HG03196 (cell line): Measurements from ENCODE around the gene GTF2H1.
"Not testable (repeated sequence)": the region's sequence is repeated elsewhere in the genome, so short reads cannot be mapped to it uniquely, and the experiment has no call there.

Experiments
- ATAC-seq: cut with Tn5 transposase; IDR thresholded peaks from one replicate; pipeline ENCODE4 v1.9.1; 2021; ENCODE audit not compliant: unreplicated experiment

The GTF2H1 gene

DNA sequence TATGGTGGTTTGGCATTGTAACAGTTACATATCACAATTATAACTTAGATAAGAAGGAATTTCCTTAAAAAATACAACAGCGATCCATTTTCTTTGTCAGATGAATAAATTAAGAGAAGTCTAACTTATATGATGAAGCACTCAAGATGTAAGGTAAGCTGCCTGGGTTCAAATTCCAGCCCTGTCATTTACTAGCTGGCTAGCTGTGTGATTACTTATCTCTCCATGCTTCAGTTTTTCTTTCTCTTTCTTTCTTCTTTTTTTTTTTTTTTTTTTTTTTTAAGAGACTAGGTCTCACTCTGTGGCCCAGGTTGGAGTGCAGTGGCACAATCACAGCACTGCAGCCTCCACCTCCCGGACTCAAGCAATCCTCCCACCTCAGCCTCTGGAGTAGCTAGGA lies 49.8 kb downstream of the GTF2H1 start:
- ATAC-seq = no peak

DNA sequence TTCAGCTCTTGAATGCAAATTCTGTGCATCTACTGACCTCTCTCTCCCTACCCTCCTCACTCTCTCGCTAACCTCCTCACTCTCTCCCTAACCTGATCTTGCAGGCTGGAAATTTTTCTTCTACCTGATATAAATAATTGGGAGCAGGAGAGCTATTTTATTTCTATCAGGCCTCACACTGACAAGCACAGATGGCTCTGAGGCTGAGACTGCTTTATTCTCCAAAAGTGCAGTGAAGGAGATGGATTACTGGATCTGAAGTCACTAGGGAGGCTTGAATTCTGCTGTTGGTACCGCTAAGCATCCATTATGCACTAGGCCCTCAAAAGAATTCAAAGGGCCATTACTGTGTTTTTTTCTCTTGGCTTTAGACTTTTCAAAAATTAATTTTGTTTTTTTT lies 52.6 kb downstream of the GTF2H1 start:
- ATAC-seq = no peak

DNA sequence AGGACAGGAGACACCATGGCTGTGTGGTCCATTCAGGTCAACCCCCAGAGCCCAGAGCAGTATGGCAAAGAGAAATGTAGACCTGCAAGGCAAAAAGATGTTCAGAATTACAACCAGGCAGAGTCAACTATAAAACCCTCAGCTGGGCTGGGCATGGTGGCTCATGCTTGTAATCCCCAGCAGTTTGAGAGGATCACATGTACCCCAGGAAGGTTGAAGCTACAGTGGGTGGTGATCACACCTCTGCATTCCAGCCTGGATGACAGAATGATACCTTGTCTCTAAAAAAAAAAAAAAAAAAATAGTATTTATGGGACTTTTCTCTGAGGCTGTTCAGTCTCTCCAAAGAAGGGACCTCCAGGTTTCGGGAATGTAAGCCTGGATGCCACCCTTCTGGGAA lies 53.6 kb downstream of the GTF2H1 start:
- no peak for ATAC-seq

DNA sequence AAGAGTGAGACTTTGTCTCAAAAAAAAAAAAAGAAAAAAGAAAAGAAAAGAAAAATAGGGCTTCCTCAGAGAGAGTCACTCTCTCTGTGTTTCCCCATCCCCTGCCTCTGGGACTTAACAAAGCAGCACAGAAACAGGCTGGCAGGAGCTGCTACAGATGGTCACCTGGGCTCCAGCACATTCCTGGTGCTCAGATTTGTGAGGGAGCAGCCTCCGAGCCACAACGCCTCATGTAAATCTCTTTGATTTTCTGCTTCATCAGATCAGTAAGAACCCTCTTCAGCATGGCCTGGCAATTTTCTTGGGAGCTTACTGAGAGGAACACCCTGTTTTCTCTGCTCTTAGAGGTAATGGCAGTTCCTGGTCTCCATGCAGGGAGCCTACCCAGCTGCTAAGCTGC lies 56.8 kb downstream of the GTF2H1 start:
- no peak for ATAC-seq

DNA sequence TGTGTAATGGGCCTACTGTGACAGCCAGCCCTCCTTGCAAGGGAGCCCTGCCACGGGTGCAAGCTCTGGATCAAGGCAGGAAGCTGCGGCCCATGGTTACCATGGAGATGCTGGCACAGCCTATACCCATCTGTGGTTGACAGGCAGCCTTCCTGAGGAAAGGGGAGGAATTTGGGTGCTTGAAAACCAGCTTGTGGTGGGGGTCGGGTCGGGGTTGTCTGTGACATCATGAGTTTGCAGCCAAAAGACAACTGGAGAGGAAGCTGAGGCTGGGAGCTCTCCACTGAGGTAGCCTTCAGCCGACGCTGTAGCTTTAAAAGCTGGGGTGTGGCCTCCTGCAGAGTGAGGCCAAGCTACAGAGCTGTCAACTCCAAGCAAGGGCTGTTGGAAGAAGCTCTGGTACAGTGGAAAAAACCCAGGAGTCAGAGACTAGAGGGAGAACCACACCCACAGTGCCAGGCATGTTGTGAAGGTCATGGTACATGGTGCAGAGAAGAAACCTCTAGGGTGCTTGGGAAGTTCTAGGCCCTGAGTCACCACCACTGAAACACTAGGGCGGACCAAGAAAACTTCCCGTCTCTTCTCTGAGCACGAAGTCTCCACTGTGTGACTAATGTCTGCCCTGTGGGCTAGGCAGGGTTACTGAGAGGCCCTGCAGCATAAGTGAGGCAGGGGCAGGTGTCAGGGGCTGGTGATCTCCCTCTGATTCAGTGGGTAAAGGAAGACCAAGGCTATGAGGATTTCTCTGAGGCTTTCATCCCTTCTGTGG lies 61.2 kb downstream of the GTF2H1 start:
- peak; percentile 82 for ATAC-seq

DNA sequence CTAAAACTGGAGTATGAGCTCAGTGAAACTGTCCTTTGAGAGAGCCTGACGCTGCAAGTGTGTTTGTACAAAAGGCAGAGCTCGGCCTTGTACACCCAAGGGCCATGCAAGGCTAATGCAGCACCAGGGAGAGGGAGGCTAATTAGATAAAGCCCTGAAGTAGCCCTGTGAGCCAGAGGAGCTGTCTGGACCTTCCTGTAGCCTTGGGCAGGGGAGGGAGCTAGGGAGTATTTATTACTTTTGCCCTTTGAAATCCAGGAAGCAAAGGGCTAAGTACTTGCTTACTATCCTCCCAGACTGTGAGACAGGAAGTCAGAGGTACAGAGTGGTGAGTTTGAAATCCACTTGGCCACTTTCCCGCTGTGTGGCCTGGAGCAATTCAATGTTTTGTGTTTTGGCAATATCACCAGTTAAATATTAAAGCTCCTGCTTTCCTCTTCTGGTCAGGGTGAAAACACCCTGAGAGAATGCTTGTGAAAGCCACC lies 61.8 kb downstream of the GTF2H1 start:
- peak; percentile 41 for ATAC-seq

DNA sequence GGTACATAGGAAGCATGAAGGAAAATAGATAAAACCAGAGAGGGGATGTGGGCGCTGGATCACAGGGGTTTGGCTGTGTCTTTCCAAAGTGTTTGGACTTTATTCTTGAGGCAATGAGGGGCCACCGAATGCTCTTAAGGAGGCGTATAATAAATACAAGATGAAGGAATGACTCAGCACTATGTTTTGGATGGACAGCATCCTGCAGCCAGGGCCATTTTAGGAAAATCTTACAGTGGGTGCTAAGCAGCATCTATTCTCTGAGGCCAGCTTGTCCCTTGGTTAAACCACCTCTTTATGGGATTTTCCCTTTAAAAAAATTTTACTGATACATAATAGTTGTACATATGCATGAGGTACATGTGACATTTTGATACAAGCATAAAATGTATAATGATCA lies 67.7 kb downstream of the GTF2H1 start:
- no peak for ATAC-seq

DNA sequence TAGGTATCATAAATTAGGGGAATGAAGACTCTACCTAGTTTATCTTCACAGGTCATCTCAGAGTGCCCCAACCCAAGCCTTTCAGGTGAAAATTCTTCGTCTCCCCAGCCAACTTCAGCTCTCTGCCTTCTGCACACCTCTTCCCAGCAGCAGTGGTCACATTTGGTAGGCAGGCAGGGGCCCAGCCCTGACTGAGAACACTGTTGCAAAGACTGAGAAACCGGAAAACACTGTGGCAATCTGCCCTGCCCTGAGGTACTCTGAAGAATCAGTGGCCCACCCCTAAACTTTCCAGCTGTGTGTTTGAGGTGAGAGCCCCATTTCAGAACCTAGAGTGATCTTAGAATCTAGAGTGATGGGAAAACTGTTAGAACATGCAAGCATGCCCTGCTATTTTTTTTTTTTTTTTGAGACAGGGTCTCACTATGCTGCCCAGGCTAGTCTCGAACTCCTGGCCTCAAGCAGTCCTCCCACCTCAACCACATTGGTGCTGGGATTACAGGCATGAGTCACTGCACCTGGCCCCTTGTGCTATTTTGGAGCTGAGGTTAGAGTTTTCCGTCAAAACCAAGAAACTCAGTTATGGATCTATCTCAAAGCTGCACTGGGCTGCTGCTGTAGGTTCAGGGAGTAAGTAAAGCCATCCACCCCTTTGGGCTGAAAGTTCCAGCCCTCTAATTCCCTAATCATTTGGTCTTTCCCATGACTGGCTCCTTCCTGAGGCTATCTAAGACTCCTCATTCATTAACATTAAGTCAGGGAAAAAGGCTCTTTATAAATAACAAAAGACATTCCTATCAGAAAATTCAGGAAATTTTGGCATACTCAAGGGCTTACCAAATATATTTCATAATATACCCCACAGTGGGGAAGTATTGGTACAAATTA lies 70.3 kb downstream of the GTF2H1 start:
- no peak for ATAC-seq

DNA sequence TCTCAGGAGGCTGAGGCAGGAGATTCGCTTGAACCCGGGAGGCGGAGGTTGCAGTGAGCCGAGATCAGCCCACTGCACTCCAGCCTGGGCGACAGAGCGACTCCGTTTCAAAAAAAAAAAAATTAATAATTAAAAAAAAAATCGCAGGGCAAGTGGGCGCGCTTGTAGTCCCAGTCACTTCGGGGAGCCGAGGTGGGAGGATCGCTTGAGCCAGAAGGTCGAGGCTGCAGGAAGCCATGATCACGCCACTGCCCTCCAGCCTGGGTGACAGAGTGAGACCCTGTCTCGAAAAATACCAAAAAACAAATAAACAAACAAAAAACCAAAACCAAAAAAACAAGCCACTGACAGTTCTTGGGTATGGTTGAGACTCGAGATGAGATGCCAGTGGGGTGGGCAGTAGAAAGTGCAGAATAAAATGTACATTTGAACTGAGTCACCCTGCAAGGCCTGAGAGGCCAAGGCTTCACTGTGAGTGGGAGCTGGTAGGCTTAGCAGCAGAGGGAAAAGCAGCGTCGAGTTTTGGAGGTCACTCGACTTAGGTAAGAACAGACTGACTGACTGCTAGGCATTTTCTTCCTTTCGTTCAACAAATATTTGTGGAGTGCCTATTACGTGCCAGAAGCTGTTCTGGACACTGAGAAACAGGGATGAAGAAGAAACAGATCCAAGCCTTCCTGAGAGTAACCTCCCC lies 71.4 kb downstream of the GTF2H1 start:
- no peak for ATAC-seq

DNA sequence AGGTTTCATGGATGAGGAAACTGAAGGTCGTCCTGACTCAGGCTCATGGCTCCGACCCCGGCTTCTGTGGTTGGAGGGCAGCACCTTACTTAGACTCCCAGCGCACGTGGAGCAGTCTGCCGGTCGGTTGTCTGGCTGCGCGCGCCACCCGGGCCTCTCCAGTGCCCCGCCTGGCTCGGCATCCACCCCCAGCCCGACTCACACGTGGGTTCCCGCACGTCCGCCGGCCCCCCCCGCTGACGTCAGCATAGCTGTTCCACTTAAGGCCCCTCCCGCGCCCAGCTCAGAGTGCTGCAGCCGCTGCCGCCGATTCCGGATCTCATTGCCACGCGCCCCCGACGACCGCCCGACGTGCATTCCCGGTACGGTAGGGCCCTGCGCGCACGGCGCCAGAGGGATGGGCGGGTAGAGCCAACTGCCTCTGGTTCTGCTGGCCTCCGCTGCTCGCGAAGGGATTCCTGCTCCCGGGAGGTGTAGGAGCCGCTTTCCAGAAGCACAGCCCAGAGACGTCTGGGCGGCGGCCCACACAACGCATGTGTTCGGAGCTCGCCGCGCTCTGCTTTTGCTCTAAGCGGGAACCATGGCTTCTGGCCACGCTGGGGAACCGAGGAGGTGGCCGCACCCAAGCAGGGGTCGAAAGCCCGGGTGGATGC lies 72.0 kb downstream of the GTF2H1 start, which contains the start of gene LDHA:
Gene LDHA, plus strand, starts transcription at position 289 of the 653 bp plus-strand sequence. CDS start 2,280 bp downstream, outside the sequence.
- peak; percentile 70 for ATAC-seq

DNA sequence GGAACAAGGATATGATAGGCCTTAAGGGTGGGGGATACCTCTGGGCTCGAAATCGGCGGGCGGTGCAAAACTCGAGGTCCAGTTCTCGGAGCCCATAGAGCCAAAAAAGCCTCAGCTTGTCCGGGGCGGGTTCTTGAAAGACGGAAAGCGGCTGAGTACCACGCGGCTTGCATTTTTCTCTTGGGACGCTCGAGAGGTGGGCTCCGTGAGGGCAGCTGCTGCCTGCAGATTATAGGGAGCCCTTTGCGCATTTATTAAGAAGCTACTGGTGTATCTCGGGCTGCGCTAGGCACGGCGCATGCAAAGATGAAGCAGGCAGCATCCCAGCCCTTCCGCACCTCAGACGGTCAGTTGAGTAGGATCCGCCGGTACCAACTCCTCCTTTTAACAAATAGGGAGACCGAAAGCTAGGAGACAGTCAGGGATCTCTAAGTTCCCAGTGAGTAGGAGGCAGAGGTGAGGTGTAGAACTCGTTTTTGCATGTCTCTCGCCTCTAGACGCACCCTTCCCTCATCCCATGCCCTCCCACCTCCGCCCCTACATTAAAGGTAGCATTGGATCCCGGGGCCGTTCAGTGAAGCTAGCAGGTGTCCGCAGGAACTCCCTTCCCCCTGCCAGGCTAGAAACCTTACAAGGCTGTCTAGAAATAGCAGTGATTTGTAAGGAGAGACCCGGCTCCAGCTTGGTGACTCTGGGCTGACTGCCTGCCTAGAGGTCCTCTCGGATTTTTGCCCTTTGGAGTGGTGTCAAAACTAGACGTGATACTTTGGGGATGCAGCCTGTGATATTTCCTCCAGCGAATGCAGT lies 72.8 kb downstream of the GTF2H1 start:
- ATAC-seq = no peak

DNA sequence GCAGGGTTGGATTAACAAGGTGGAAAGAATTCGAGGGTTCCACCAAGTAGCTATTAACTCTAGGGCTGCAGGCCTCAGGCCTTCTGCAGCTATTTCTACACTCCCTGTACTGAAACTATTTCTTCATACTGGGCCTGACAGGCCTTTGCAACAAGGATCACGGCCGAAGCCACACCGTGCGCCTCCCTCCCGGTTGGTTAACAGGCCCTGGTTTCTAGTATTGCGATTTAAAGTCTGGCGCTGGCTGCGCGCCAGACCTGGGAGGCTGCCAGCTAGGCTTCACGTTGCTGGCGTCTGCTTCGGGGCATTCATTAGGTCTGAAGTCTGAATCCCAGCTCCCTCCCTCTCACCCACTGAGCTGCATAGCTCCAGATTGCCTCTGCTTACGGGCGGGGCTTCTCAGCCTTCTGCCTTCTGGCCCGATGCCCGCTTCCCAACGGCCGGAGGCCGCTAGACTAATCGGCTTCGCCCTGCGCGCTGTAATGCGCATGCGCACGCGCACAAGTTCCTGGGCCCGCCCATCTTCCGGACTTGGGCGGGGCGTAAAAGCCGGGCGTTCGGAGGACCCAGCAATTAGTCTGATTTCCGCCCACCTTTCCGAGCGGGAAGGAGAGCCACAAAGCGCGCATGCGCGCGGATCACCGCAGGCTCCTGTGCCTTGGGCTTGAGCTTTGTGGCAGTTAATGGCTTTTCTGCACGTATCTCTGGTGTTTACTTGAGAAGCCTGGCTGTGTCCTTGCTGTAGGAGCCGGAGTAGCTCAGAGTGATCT lies 73.6 kb downstream of the GTF2H1 start:
- ATAC-seq = peak; percentile 60

DNA sequence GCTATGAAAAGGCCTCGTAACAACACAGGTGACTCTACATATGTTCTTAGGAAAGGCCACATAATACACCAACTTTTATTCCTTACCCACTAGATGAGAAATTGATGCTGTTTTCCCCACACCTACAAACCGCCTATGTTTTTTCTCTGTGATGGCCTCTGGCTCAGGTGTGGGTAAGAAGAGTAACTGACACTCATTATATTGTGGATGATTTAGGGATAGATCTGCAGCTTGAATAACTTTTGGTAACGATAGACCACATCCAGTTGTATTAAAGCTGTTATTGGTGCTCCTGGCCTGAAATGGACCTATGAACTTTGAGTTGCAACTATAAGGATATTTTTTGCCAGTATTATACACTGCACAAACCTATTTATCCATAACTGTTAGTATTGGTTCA lies 75.6 kb downstream of the GTF2H1 start:
- ATAC-seq = no peak

DNA sequence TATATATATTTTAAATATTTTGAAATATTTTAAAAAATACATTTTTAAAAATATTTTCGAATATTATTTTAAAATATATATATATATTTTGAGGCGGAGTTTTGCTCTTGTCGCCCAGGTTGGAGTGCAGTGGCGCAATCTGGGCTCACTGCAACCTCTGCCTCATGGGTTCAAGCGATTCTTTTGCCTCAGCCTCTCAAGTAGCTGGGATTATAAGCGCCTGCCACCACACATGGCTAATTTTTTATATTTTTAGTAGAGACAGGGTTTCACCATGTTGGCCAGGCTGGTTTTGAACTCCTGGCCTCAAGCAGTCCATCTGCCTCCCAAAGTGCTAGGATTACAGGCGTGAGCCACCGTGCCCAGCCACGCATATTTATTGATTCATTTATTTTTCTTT lies 78.7 kb downstream of the GTF2H1 start:
- not testable (repeated sequence) for ATAC-seq

DNA sequence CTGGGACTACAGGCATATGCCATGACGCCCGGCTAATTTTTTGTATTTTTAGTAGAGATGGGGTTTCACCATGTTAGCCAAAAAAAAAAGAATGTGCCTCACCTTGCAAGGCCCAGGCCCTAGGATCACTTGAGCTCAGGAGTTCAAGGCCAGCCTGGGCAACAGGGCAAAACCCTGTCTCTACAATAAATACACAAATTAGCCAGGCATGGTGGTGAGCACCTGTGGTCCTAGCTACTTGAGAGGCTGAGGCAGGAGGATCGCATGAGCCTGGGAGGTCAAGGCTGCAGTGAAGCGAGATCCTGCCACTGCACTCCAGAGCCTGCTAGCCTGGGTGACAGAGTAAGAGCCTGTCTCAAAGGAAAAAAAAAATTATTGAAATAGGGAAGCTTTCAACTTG lies 81.7 kb downstream of the GTF2H1 start:
- ATAC-seq = no peak

DNA sequence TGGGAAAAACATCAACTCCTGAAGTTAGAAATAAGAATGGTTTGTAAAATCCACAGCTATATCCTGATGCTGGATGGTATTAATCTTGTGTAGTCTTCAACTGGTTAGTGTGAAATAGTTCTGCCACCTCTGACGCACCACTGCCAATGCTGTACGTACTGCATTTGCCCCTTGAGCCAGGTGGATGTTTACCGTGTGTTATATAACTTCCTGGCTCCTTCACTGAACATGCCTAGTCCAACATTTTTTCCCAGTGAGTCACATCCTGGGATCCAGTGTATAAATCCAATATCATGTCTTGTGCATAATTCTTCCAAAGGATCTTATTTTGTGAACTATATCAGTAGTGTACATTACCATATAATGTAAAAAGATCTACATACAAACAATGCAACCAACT lies 85.0 kb downstream of the GTF2H1 start:
- not testable (repeated sequence) for ATAC-seq

DNA sequence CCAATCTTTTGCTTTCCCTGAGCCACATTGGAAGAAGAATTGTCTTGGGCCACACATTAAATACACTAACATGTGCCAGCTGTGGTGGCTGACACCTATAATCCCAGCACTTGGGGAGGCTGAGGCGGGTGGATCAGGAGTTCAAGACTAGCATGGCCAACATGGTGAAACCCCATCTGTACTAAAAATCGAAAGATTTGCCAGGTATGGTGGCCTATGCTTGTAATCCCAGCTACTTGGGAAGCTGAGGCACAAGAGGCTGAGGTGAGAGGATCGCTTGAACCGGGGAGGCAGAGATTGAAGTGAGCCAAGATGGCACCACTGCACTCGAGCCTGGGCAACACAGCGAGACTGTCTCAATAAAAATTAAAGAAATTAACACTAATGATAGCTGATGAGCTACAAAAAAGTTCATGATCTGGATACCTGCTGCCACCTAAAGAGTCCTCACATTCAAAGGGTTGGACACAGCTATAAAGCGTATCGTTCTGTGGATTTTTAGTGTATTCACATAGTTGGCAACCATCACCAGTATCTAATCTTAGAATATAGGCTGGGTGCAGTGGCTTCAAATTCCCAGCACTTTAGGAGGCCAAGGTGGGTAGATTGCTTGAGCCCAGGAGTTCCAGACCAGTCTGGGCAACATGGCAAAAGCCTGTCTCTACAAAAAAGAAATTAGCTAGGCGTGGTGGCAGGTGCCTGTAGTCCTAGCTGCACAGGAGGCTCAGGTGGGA lies 86.4 kb downstream of the GTF2H1 start:
- no peak for ATAC-seq

DNA sequence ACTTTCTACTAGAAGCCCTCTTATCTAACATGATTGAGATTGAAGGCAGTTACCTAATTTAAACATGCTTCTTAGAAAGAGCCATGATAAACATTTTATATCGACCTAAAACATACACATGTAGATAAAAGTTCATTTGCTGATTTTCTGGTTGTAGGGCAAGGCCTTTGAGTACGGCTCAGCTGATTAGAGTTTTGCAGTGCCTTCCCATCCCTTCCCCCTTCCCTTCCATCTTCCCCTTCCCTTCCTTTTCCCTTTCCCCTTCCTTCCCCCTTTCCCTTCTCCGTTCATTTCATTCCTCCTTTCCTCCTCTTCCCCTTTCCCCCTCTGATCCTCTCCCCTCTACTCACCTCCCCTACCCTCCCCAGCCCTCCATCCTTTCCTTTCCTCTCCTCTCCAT lies 94.1 kb downstream of the GTF2H1 start:
- ATAC-seq = no peak
